ENCODE results near the gene KANK4. TPM values are rescaled to one million over a fixed set of nuclear protein-coding genes. Genes with fewer than 3 reads are reported as not detected.

KANK4 gene
- total RNA-seq, 1 experiment from 2014 or later = 21.5 TPM

- H3K4me1 ChIP-seq = peaks cover 12% of the 10 kb centered on the region
- POLR2A ChIA-PET = no interaction called here
- no peaks in the 10 kb centered on the region for H3K27me3 ChIP-seq (replicated peaks; ENCODE audit: control insufficient read depth, insufficient read depth, low read length)
- H3K36me3 ChIP-seq (ENCODE audit: control insufficient read depth, insufficient read depth, low read length) = no peaks in the 10 kb centered on the region
- H3K4me1 Mint-ChIP-seq (ENCODE audit: low read depth, unreplicated experiment) = peaks cover 9% of the 10 kb centered on the region
- CTCF ChIA-PET = no interaction called here
- intact Hi-C loops (cut with micrococcal nuclease; ENCODE audit: unreplicated experiment) = no loop called here
- no peaks in the 10 kb centered on the region for H3K9me3 Mint-ChIP-seq (ENCODE audit: unreplicated experiment)
- H3K9me3 ChIP-seq = no peaks in the 10 kb centered on the region
- peaks cover 6% of the 10 kb centered on the region for H3K36me3 Mint-ChIP-seq (ENCODE audit: insufficient read depth, unreplicated experiment)
- H3K27ac Mint-ChIP-seq (ENCODE audit: unreplicated experiment) = no peak overlapping the region
- BruUV-seq (replicated peaks) = no TSS peak
- no peak overlapping the region for H3K4me3 Mint-ChIP-seq (ENCODE audit: unreplicated experiment)
- no peak for TF ChIP-seq CTCF (IDR thresholded peaks at IDR 0.05; ENCODE audit: insufficient read depth in 1 of 2, low read depth in 1 of 2, low read length in 1 of 2, severe bottlenecking in 1 of 2, unreplicated experiment in 1 of 2)
- H3K27me3 Mint-ChIP-seq (ENCODE audit: insufficient read depth, unreplicated experiment) = no peaks in the 10 kb centered on the region
- no peak overlapping the region for H3K4me3 ChIP-seq (ENCODE audit: low read depth, low read length)
- DNase-seq = no peak
Measured at GRCh38 chr1:62333441-62333840, 14.2 kb upstream of the KANK4 start.

GRCh38 chr1:62327360-62328055 lies 8.3 kb upstream of the KANK4 start:
- H3K27me3 ChIP-seq (replicated peaks; ENCODE audit: control insufficient read depth, insufficient read depth, low read length) = no peaks in the 10 kb centered on the region
- Mint-ChIP-seq H3K9me3 (ENCODE audit: unreplicated experiment) (no peaks in the 10 kb centered on the region), H3K4me3 (ENCODE audit: unreplicated experiment) (no peak overlapping the region), H3K27ac (ENCODE audit: unreplicated experiment) (no peak overlapping the region), H3K27me3 (ENCODE audit: insufficient read depth, unreplicated experiment) (no peaks in the 10 kb centered on the region), H3K4me1 (ENCODE audit: low read depth, unreplicated experiment) (no peaks in the 10 kb centered on the region), H3K36me3 (ENCODE audit: insufficient read depth, unreplicated experiment) (no peaks in the 10 kb centered on the region)
- ChIA-PET POLR2A (no interaction called here), CTCF (interaction anchor here (0.6 kb wide), 1 partner anchor 98 kb away, joined by 3 read pairs; no protein-coding TSS in a partner anchor)
- TF ChIP-seq CTCF (IDR thresholded peaks at IDR 0.05; ENCODE audit: insufficient read depth in 1 of 2, low read depth in 1 of 2, low read length in 1 of 2, severe bottlenecking in 1 of 2, unreplicated experiment in 1 of 2) = no peak
- no peaks in the 10 kb centered on the region for H3K9me3 ChIP-seq
- peaks cover 9% of the 10 kb centered on the region for H3K4me1 ChIP-seq
- no peak for DNase-seq
- no peak overlapping the region for H3K4me3 ChIP-seq (ENCODE audit: low read depth, low read length)
- intact Hi-C loops (cut with micrococcal nuclease; ENCODE audit: unreplicated experiment) = no loop called here
- H3K36me3 ChIP-seq (ENCODE audit: control insufficient read depth, insufficient read depth, low read length) = no peaks in the 10 kb centered on the region
- BruUV-seq (replicated peaks) = no TSS peak

DNA sequence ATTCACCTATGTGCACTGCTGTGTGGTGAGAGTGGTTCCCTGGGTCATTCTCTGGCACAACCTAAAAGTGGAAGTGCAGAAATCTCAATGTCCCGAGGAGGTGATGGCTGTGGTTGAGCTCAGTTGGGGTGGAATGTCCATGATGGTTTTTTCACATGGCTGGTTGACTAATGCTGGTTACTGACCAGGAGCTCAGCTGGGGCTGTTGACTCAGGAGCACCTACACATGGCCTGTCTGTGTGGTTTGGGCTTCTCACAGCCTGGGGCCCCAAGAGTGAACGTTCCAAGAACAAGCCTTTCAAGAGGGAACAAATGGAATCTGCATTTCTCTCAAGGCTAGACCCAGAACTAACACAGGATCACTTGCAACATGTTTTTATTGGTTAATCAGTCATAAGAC lies 6.4 kb upstream of the KANK4 start:
- H3K4me1 Mint-ChIP-seq (ENCODE audit: low read depth, unreplicated experiment) = peaks cover 6% of the 10 kb centered on the region
- no peak for DNase-seq

More for the DNA sequence above, 6.4 kb upstream of the KANK4 start:
- no peaks in the 10 kb centered on the region for H3K36me3 Mint-ChIP-seq (ENCODE audit: insufficient read depth, unreplicated experiment)
- no peak overlapping the region for H3K4me3 ChIP-seq (ENCODE audit: low read depth, low read length)
- no peaks in the 10 kb centered on the region for H3K9me3 Mint-ChIP-seq (ENCODE audit: unreplicated experiment)
- BruUV-seq (replicated peaks) = no TSS peak
- no peaks in the 10 kb centered on the region for H3K36me3 ChIP-seq (ENCODE audit: control insufficient read depth, insufficient read depth, low read length)
- no peak for TF ChIP-seq CTCF (IDR thresholded peaks at IDR 0.05; ENCODE audit: insufficient read depth in 1 of 2, low read depth in 1 of 2, low read length in 1 of 2, severe bottlenecking in 1 of 2, unreplicated experiment in 1 of 2)
- H3K27me3 Mint-ChIP-seq (ENCODE audit: insufficient read depth, unreplicated experiment) = no peaks in the 10 kb centered on the region
- POLR2A ChIA-PET = no interaction called here
- peaks cover 9% of the 10 kb centered on the region for H3K4me1 ChIP-seq
- no peak overlapping the region for H3K27ac Mint-ChIP-seq (ENCODE audit: unreplicated experiment)
- H3K4me3 Mint-ChIP-seq (ENCODE audit: unreplicated experiment) = no peak overlapping the region
- H3K27me3 ChIP-seq (replicated peaks; ENCODE audit: control insufficient read depth, insufficient read depth, low read length) = no peaks in the 10 kb centered on the region
- CTCF ChIA-PET = interaction anchor here (0.6 kb wide), 1 partner anchor 755 kb away, joined by 3 read pairs; no protein-coding TSS in a partner anchor
- intact Hi-C loops (cut with micrococcal nuclease; ENCODE audit: unreplicated experiment) = no loop called here
- H3K9me3 ChIP-seq = no peaks in the 10 kb centered on the region
